H1 (cell line): Measurements from ENCODE around the gene TXLNG. TPM values are rescaled to one million over a fixed set of nuclear protein-coding genes. Genes with fewer than 3 reads are reported as not detected.

ENCODE experiments used
- polyA plus RNA-seq, 7 experiments: library from polyadenylated mRNA; depleted of rRNA in 3 of 7; stranded (reverse) in 5 of 7; unstranded in 2 of 7; fragments of >200 nt in 5 of 7; fragments of 200-250 nt in 2 of 7; gene quantifications; 1 replicate in 5 of 7; 2 replicates in 1 of 7; 4 replicates in 1 of 7; pipeline versions ENCODE4 v1.2.1 to v1.2.3, GENCODE V29; 2011 to 2013; ENCODE audit warnings: missing spikeins in 2 of 7, mixed read lengths in 2 of 7
- total RNA-seq: library from RNA; stranded (reverse); fragmentation: NEBNext Ultra II Directional; extraction: Animal tissue kit (Norgen Biotek cat#: 25700); gene quantifications from 2 replicates; pipeline ENCODE4 v1.2.1, GENCODE V29; 2021
- TF ChIP-seq, protein P1 (sequence below): fragments of 300-600 bp; sonication (generic); IDR thresholded peaks from 2 replicates; pipeline ENCODE4 v1.7.1; 2012; ENCODE audit warnings: low read length, moderate library complexity, mild to moderate bottlenecking, inconsistent platforms; ENCODE audit not compliant: insufficient replicate concordance

Gene TXLNG
- total and polyA plus RNA-seq, 2 of the 8 experiments (the other 6 are each of a cell fraction or from before 2014, with no cell fraction given), result 32.9 to 42.9 TPM

DNA sequence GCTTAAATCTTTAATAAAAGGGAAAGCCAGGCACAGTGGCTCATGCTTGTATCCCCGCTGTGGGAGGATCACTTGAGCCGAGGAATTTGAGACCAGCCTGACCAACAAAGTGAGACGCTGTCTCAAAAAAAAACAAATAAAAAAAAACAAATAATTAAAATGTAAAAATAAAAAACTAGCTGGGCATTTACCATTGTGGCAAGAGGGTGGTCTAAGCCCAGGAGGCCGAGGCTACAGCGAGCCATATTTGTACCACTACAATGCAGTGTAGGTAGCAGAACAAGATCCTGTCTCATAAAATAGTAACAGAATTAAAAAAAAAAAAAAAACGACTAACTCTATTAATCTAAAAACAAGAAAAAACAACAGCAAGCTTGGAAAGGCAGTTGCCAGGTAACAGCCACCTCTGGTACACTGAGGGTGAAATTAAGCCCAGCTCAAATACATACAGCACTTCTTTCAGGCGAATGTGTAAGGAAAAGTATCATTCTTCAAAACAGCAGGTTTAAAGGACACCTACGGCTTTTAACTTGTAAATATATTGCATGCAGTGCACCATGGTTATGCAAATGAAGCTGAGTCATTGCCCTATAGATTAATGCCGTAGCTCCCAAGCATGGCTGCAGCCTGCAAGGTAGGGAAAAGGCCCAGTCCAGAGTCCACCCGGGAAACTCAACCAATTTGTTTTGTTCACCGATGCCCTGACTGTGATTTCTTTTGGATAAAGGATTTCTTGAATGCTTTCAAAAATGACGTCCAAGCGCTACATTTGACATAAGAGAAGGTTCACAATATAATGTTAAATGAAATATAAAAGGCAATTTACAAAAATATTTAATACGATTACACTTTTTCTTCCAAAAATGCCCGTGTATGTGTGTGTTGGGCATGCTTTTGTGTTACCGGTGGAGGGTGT, 14.5 kb upstream of the TXLNG start (continued):
- TF ChIP-seq, protein P1, sequence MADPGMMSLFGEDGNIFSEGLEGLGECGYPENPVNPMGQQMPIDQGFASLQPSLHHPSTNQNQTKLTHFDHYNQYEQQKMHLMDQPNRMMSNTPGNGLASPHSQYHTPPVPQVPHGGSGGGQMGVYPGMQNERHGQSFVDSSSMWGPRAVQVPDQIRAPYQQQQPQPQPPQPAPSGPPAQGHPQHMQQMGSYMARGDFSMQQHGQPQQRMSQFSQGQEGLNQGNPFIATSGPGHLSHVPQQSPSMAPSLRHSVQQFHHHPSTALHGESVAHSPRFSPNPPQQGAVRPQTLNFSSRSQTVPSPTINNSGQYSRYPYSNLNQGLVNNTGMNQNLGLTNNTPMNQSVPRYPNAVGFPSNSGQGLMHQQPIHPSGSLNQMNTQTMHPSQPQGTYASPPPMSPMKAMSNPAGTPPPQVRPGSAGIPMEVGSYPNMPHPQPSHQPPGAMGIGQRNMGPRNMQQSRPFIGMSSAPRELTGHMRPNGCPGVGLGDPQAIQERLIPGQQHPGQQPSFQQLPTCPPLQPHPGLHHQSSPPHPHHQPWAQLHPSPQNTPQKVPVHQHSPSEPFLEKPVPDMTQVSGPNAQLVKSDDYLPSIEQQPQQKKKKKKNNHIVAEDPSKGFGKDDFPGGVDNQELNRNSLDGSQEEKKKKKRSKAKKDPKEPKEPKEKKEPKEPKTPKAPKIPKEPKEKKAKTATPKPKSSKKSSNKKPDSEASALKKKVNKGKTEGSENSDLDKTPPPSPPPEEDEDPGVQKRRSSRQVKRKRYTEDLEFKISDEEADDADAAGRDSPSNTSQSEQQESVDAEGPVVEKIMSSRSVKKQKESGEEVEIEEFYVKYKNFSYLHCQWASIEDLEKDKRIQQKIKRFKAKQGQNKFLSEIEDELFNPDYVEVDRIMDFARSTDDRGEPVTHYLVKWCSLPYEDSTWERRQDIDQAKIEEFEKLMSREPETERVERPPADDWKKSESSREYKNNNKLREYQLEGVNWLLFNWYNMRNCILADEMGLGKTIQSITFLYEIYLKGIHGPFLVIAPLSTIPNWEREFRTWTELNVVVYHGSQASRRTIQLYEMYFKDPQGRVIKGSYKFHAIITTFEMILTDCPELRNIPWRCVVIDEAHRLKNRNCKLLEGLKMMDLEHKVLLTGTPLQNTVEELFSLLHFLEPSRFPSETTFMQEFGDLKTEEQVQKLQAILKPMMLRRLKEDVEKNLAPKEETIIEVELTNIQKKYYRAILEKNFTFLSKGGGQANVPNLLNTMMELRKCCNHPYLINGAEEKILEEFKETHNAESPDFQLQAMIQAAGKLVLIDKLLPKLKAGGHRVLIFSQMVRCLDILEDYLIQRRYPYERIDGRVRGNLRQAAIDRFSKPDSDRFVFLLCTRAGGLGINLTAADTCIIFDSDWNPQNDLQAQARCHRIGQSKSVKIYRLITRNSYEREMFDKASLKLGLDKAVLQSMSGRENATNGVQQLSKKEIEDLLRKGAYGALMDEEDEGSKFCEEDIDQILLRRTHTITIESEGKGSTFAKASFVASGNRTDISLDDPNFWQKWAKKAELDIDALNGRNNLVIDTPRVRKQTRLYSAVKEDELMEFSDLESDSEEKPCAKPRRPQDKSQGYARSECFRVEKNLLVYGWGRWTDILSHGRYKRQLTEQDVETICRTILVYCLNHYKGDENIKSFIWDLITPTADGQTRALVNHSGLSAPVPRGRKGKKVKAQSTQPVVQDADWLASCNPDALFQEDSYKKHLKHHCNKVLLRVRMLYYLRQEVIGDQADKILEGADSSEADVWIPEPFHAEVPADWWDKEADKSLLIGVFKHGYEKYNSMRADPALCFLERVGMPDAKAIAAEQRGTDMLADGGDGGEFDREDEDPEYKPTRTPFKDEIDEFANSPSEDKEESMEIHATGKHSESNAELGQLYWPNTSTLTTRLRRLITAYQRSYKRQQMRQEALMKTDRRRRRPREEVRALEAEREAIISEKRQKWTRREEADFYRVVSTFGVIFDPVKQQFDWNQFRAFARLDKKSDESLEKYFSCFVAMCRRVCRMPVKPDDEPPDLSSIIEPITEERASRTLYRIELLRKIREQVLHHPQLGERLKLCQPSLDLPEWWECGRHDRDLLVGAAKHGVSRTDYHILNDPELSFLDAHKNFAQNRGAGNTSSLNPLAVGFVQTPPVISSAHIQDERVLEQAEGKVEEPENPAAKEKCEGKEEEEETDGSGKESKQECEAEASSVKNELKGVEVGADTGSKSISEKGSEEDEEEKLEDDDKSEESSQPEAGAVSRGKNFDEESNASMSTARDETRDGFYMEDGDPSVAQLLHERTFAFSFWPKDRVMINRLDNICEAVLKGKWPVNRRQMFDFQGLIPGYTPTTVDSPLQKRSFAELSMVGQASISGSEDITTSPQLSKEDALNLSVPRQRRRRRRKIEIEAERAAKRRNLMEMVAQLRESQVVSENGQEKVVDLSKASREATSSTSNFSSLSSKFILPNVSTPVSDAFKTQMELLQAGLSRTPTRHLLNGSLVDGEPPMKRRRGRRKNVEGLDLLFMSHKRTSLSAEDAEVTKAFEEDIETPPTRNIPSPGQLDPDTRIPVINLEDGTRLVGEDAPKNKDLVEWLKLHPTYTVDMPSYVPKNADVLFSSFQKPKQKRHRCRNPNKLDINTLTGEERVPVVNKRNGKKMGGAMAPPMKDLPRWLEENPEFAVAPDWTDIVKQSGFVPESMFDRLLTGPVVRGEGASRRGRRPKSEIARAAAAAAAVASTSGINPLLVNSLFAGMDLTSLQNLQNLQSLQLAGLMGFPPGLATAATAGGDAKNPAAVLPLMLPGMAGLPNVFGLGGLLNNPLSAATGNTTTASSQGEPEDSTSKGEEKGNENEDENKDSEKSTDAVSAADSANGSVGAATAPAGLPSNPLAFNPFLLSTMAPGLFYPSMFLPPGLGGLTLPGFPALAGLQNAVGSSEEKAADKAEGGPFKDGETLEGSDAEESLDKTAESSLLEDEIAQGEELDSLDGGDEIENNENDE, result no peak
